ENCODE results near the gene TMPRSS2. TPM values are rescaled to one million over a fixed set of nuclear protein-coding genes. Genes with fewer than 3 reads are reported as not detected.
"Not testable (repeated sequence)": the region's sequence is repeated elsewhere in the genome, so short reads cannot be mapped to it uniquely, and the experiment has no call there.

The TMPRSS2 gene
- polyA plus RNA-seq, 3 donors = 29.0 to 35.8 (median 30.0) TPM

DNA sequence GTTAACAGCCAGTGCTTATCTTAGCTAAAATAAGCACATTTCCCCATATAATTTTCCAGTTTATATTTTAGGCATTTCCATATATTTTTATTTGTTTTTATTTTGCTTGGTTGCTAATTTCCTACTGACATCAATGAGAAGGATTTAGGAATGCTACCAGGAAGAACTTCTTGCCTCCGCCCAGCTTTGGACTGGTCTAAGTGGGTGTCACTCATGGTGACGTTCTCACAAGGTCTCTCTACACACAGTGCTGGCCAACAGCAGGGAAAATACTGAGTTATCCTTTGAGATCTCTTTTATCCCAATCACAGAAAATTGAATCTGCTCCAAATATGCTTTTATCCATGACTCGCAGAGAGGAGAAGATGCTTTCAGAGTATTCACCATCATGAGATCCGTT lies 68.7 kb downstream of the TMPRSS2 start:
- no peak for DNase-seq (ENCODE audit: extremely low read depth in 1 of 11, low read depth in 9 of 11, low spot score in 4 of 11)

DNA sequence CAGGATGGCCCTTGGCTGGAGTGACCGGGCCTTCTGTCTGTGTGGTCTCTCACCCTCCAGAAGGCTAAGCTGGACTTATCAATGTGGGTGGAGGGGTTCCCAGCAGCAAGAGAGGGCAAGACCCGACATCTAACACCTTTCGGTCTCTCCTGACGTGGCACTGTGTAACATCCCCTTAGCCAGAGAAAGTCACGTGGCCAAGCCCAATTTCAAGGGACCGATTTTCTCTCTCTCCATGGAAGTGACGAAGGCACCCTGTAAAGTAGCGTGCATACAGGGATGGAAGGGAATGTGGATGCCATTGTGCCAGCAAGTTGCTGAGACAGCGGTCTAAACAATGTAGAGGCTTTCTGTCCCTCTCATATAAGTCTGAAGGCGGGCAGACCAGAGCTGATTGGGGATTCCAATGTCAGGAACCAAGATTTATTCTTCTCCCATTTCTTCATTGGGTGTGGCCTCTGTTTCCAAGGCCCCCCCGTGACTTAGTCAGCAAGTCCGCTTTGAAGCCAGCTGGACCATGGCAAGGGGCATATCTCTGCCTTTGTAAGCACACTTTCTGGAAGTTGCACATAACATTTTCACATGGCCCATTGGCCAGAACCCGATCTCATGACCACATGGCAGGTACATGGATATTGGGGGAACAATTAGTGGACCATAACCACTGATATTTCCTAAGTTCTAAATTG lies 69.4 kb downstream of the TMPRSS2 start:
- no peak for DNase-seq (ENCODE audit: extremely low read depth in 1 of 11, low read depth in 9 of 11, low spot score in 4 of 11)

DNA sequence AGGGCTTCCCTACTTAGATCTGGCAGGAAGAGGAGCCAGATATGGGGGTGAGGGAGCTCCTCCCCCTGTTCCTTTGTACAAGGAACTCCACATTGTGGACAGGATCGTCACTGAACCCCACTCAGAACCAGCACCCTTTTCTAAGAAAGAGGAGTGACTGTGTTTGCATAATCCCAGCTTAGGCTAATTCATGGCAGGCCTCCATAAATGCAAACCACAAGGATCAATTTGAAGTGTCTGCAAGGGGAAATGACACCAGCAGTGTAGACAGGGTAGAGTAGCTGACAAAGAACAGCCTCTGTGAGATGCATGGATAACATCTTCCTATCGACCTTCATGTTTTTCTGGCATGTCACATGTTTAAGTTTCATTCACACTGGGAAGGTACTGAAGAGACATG lies 70.2 kb downstream of the TMPRSS2 start:
- DNase-seq (ENCODE audit: extremely low read depth in 1 of 11, low read depth in 9 of 11, low spot score in 4 of 11) = no peak

DNA sequence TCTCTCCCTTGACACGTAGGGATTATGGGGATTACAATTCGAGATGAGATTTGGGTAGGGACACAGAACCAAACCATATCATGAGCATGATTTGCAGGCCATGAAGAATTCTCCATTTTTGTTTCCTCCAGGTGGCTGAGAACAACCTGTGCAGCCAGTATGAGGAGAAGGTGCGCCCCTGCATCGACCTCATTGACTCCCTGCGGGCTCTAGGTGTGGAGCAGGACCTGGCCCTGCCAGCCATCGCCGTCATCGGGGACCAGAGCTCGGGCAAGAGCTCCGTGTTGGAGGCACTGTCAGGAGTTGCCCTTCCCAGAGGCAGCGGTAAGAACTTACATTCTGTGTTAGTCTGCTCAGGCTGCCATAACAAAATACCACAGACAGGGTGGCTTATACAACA lies 72.3 kb downstream of the TMPRSS2 start:
- no peak for DNase-seq (ENCODE audit: extremely low read depth in 1 of 11, low read depth in 9 of 11, low spot score in 4 of 11)

DNA sequence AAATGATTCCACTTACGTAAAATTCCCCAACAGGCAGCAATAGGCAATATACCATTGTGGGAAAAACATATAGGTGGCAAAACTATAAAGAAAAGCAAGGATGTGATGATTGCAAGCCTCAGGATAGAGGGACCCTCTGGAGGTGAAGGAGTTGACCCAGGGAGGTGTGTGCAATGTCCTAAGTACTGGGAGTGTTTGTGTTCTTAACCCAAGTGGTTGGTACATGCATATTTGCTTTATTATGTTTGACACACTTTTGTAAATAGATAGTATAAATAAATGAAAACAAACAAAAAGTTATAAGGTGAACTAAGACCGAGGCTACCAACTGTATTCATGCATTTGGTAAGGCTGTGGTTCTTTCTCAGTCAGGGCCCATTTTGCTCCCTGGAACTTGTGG lies 74.4 kb downstream of the TMPRSS2 start:
- DNase-seq (ENCODE audit: extremely low read depth in 1 of 11, low read depth in 9 of 11, low spot score in 4 of 11) = no peak

DNA sequence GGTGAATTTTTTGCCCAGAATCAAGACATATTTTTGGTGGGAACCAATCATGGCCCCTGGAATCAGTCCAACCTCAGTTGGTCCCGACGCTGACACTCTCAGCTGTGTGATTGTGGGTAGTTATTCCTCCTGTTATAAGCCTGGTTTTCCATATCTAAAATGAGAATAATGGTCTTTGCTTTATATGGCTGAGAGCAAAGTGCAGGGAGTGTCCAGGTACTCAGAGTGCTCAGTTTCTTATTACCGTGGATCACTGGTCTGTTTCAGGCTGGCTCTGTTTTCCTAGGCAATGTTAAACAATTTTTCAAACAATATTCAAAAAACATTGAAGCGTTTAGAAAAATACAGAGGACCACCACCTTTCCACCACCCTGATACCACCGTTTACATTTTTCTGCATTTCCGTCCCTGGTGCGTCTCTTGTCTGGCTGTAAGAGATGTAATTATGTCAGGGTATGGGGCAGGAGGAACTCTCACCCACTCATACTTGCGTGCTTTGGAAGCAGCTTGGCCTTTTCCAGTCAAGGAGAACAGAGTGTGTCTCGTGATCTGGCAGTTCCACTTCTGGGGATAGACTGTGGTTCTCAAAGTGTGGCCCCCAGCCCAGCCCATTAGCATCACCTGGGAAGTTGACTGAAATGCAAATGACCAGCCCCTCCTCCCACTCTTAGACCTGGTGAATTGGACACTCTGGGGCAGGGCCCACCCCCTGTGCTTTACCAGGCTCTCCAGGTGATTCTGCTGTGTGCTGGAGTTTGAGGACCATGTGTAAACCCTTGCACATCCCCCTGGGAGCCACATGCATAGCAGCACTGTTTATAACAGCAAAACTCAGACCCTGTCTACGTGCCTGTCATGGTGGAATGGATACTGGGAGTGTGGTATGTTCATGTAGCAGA lies 75.1 kb downstream of the TMPRSS2 start:
- DNase-seq (ENCODE audit: extremely low read depth in 1 of 11, low read depth in 9 of 11, low spot score in 4 of 11) = no peak

DNA sequence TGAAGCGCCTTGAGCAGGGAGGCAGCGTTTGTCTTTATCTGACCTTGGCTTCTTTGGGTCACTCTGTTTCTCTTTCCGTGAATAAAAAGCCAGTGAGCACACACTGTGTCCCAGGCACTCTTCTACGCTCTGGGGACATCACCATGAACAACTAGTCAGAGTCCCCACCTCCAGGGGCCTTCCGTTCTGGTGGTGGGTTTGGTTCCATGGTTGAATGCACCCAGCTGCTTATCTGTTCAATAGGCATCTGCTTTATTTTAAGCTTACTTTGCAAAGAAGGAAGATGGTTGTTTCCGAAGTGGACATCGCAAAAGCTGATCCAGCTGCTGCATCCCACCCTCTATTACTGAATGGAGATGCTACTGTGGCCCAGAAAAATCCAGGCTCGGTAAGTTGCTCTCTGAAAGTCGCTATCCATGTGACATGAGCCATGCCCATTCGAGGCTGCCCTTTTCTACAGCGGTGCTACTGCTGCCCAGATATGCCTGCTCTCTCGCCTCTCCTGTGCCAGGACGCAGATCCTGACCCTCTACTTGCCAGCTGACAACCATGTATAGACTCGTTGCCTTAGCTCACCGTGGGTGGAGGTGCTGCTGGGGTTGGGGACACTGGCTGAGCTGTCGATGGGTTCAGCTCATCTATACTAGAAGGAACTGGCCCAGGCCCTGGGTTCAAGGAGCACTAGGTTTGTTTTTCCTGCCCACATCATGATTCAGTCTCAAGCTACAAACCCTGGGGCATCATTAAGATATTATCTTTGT lies 76.0 kb downstream of the TMPRSS2 start:
- DNase-seq (ENCODE audit: extremely low read depth in 1 of 11, low read depth in 9 of 11, low spot score in 4 of 11) = no peak

DNA sequence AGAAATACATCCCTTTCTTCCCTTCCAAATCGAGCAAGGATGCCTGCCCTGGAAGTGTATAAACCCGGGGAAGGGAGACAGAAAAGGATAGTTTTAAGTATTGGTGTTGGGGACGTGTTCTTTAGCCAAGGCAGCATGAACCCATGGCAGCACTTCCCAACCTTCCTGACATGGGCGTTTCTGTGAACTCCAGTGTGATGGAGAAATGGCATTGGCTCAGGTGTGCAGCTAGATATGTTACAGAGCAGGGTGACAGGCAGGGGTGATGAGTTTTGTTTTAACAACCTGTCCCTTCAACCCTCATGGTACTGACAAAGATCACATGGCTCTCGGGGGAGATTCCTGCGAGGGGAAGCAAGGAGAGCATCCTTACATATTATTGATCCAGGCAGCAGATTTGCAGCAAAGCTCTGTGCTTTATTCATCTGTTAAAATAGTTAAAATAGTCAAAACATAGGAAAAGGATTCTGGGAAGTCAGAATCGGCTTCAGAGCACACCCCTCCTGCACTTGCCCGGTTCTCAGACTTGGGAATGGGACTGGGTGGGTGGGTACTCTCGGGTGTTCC lies 78.0 kb downstream of the TMPRSS2 start:
- no peak for DNase-seq (ENCODE audit: extremely low read depth in 1 of 11, low read depth in 9 of 11, low spot score in 4 of 11)

DNA sequence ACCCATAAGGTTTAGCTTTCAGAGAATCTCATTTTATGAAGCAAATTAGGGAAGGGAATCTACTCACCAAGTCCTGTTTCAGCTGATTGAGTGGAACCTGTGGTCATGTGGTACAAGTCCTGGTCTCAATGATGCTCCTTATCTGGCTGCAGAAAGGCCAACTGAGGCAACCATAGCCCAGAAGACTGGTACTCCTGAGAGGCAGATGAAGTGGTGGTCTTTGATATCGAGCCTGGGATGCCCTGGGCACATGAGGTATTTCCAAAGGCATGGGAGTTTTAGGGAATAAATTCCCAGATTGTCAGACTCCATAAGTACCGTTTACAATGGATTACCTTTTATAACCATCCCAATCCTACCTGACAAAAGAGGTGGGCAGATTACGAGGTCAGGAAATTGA lies 78.7 kb downstream of the TMPRSS2 start:
- no peak for DNase-seq (ENCODE audit: extremely low read depth in 1 of 11, low read depth in 9 of 11, low spot score in 4 of 11)

DNA sequence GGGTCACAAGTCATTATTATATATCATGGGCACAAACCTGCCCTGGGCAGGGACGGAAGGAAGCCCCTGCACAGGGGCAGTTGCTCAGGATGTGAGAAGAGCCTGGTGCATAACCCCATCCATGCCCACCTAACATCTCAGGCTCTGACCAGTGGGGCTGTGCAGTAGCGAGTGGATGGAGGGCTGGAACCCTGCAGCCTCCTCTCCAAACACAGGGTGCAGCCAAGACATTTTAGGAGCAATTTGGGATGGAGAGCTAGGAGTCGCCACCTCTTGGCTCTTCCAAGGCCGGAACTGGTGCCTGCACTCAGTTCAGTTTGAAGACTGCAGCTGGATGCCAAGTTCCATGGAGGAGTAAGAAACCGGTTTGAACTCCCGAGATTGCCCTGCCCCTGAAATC lies 79.1 kb downstream of the TMPRSS2 start:
- DNase-seq (ENCODE audit: extremely low read depth in 1 of 11, low read depth in 9 of 11, low spot score in 4 of 11) = no peak

DNA sequence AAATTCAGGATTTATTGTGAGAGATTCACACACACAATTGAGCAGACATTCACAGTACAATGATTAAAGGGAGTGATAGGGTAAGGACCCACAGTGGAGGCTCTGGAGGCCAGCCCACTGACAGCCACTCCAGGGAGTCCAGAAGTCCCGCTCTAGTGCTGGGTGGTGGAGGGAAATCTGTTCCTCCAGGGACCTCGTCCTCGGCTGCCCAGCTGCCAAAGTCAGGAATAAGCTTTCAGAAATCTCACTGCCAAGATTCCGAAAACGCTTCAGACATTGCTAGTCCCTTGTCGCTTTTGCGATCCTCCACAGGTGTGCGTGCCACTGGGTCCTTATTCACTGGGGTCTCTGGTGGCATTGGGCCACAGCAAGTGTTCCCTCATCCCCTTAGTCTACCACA lies 79.6 kb downstream of the TMPRSS2 start:
- no peak for DNase-seq (ENCODE audit: extremely low read depth in 1 of 11, low read depth in 9 of 11, low spot score in 4 of 11)

DNA sequence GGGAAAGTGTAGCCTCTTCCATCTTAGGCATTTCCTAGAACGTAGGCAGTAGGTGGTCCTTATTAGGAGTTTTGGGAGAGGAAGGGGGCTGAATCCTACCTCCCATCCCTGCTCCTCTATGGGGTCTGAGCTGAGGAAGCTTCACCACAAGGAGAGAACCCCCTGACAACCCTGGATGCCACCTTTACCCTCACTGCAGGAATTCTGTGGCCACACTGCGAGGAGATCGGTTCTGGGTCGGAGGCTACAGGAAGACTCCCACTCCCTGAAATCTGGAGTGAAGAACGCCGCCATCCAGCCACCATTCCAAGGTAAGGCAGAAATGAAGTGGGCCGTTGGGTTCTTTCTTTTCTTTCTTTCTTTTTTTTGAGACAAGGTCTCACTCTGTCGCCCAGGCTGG lies 80.4 kb downstream of the TMPRSS2 start:
- DNase-seq (ENCODE audit: extremely low read depth in 1 of 11, low read depth in 9 of 11, low spot score in 4 of 11) = no peak

DNA sequence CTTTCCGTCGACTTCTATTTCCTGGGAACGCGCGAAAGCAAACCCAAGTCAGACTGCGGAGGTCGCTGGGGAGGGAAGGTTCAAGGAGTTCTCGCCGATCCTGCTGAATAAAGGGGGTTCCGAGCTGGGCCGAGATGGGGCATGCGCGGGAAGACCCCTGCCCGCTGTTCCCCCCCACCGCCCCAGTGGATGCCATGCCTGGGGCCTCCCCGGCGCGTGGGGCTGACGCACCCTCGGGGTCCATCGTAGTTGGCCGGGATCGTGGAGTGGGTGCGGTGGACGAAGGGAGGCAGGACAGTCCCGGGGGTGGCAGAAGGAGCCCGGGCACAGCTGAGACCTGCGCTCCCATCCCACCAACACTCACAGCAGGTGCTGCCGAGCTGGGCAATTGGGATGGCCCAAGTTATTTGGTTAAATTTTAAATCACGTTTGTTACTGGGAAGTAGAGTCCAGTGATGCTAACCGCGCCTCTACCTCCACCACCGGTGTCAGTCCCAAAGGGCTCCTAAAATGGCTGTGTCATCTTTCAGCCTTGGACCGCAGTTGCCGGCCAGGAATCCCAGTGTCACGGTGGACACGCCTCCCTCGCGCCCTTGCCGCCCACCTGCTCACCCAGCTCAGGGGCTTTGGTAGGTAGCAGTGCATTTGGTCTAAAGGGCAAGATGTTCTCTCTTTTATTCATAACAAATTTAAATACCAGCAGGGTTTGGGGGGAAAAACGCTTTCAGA lies 81.1 kb downstream of the TMPRSS2 start:
- DNase-seq (ENCODE audit: extremely low read depth in 1 of 11, low read depth in 9 of 11, low spot score in 4 of 11) = no peak

DNA sequence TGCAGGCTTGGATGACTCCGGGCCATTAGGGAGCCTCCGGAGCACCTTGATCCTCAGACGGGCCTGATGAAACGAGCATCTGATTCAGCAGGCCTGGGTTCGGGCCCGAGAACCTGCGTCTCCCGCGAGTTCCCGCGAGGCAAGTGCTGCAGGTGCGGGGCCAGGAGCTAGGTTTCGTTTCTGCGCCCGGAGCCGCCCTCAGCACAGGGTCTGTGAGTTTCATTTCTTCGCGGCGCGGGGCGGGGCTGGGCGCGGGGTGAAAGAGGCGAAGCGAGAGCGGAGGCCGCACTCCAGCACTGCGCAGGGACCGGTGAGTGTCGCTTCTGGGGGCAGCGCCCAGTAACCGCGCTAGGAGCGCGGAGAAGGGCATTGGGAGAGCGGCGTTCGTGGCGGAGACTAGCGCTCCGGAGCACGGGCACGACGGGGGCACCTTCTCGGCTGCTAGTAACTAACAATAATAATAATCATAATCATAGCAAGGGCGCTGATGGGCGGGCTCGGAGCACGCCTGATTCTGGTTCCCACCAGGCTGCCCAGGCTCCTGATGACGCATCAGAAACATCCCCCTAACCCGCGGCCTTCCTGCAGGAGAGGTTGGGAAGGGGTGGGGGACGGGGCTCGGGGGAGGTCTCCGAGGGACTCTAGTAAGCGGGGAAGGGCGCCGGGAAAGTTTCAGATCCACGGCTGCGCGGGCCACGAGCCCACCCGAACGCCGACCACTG lies 81.8 kb downstream of the TMPRSS2 start, which contains the start of gene MX1:
MX1 (plus strand) TSS at position 286 of the 722 bp plus-strand sequence. CDS start 5,832 bp downstream, outside the sequence.
- peak in 7 of 11 donors; percentile 20 to 49 (median 35) for DNase-seq (ENCODE audit: extremely low read depth in 1 of 11, low read depth in 9 of 11, low spot score in 4 of 11)

DNA sequence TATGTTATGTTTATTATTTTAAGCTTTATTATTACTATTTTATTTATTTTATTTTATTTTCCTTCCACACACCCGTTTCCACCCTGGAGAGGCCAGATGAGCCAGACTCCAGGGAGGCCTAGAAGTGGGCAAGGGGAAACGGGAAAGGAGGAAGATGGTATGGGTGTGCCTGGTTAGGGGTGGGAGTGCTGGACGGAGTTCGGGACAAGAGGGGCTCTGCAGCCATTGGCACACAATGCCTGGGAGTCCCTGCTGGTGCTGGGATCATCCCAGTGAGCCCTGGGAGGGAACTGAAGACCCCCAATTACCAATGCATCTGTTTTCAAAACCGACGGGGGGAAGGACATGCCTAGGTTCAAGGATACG lies 82.4 kb downstream of the TMPRSS2 start:
- no peak for DNase-seq (ENCODE audit: extremely low read depth in 1 of 11, low read depth in 9 of 11, low spot score in 4 of 11)

DNA sequence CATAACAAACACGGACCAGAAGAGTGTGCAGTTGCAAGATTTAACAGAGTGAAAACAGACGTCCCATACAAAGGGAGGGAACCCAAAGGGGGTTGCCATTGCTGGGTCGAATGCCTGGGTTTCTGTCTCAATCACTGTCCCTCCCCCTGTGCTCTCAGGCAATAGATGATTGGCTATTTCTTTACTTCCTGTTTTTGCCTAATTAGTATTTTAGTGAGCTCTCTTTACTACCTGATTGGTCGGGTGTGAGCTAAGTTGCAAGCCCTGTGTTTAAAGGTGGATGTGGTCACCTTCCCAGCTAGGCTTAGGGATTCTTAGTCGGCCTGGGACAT lies 84.7 kb downstream of the TMPRSS2 start:
- not testable (repeated sequence) for DNase-seq (ENCODE audit: extremely low read depth in 1 of 11, low read depth in 9 of 11, low spot score in 4 of 11)

DNA sequence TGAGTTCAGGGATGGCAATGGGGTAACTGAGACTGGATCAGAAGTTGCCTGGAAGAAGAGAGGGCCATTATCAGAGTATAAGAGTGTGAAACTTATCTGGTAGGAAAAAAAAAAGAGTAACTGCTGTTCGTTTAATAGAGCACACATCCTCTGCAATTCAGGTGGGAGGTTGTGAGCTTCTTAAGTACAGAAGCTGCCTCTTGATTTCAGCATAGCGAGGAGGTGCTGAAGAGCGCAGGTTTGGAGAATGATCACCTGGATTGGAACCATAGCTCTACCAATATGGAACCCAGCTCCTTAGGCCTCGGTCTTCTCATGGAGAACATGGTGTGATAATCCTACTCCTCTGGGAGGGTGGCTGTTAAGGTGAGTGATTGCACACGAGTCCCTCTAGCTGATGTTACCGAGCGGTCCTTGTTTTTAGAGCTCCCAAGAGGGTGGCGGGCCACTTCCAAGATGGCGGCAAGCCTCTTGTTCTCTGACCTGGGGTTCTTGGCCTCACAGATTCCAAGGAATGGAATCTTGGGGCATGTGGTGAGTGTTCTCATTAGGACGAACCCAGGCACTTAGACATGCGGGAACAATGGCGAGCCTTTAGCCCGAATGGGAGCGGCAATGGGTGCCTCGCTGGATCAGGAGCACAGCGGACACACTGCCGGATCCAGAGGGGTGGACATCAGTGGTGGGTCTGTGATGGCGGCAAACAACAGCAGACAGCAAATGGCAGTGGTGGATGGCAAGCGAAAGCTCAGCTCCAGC lies 85.2 kb downstream of the TMPRSS2 start:
- DNase-seq (ENCODE audit: extremely low read depth in 1 of 11, low read depth in 9 of 11, low spot score in 4 of 11) = no peak

DNA sequence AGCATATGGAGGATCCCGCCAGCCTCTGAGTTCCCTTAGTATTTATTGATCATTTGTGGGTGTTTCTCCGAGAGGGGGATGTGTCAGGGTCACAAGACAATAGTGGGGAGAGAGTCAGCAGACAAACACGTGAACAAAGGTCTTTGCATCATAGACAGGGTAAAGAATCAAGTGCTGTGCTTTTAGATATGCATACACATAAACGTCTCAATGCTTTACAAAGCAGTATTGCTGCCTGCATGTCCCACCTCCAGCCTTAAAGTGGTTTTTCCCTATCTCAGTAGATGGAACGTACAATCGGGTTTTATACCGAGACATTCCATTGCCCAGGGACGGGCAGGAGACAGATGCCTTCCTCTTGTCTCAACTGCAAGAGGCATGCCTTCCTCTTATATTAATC lies 87.0 kb downstream of the TMPRSS2 start:
- not testable (repeated sequence) for DNase-seq (ENCODE audit: extremely low read depth in 1 of 11, low read depth in 9 of 11, low spot score in 4 of 11)

Data from renal cortex interstitium (tissue), 11 donors.